Small intestine (tissue), 7 donors: Measurements from ENCODE around the gene C11orf58. TPM values are rescaled to one million over a fixed set of nuclear protein-coding genes. Genes with fewer than 3 reads are reported as not detected.
A peak's percentile ranks its signal among the peaks of the same experiment; 100 is the strongest.

ENCODE experiments used
- DNase-seq, 2 donors: peaks; one replicate each; pipeline versions ENCODE4 v3.0.0 to v3.0.0-alpha.2; 2013
- FAIRE-seq: peaks from 2 replicates; lab custom pipeline; 2012; peaks lifted over from hg19 to GRCh38; lab: Jason Lieb, UNC
- H3K27ac ChIP-seq, 3 donors: one replicate each; pipeline ENCODE4 v1.5.1; 2013; ENCODE audit warnings: low read length in 2 of 3, mild to moderate bottlenecking in 2 of 3, control low read depth in 1 of 3, inconsistent platforms in 1 of 3, low read depth in 1 of 3, moderate library complexity in 1 of 3
- H3K27me3 ChIP-seq, 3 donors: one replicate each; pipeline ENCODE4 v1.6.1; 2013; ENCODE audit warnings: low read length in 3 of 3, inconsistent platforms in 1 of 3; ENCODE audit not compliant: control insufficient read depth in 3 of 3, insufficient read depth in 3 of 3
- H3K36me3 ChIP-seq, 3 donors: one replicate each; pipeline ENCODE4 v1.6.1; 2013; ENCODE audit warnings: low read length in 3 of 3, inconsistent platforms in 1 of 3, low read depth in 1 of 3, mild to moderate bottlenecking in 1 of 3, moderate library complexity in 1 of 3; ENCODE audit not compliant: control insufficient read depth in 3 of 3, insufficient read depth in 2 of 3
- H3K4me1 ChIP-seq, 3 donors: one replicate each; pipeline ENCODE4 v1.6.1; 2013; ENCODE audit warnings: low read length in 2 of 3, inconsistent platforms in 1 of 3, low read depth in 1 of 3, mild to moderate bottlenecking in 1 of 3, moderate library complexity in 1 of 3; ENCODE audit not compliant: control insufficient read depth in 3 of 3, insufficient read depth in 2 of 3
- H3K4me3 ChIP-seq, 3 donors: one replicate each; pipeline ENCODE4 v1.5.1; 2013; ENCODE audit warnings: low read length in 3 of 3, control low read depth in 1 of 3, inconsistent platforms in 1 of 3, low read depth in 1 of 3, mild to moderate bottlenecking in 1 of 3, moderate library complexity in 1 of 3
- H3K9me3 ChIP-seq, 2 donors: one replicate each; pipeline ENCODE4 v1.6.1; 2013; ENCODE audit warnings: low read depth in 1 of 2, low read length in 1 of 2; ENCODE audit not compliant: control insufficient read depth in 2 of 2, insufficient read depth in 1 of 2
- WGBS, 3 donors: extraction: QIAGEN DNeasy Blood & Tissue Kit; methylation state at CpG; one replicate each; pipeline ENCODE4 v1.1.7; 2013; 5-methylcytosine and 5-hydroxymethylcytosine counted together
- polyA plus RNA-seq, 4 donors: library from polyadenylated mRNA; stranded (reverse) in 3 of 4; unstranded in 1 of 4; fragments of 200-250 nt in 3 of 4; fragments of 120-200 nt in 1 of 4; gene quantifications; one replicate each; pipeline versions ENCODE4 v1.2.1 to v1.2.3, GENCODE V29; 2013
- donor health status: healthy with polysubstance abuse.
- donor health status: control.
- donor health status: control.
- donor health status: Bipolar disorder and iron deficiency.
- donor health status: healthy.

C11orf58 gene
- polyA plus RNA-seq, 4 donors: 50.8 to 150 (median 99.5) TPM

- H3K9me3 ChIP-seq: no peaks in the 10 kb centered on the region
- peaks cover 0 to 81% (median 17%) of the 10 kb centered on the region in 3 donors for H3K36me3 ChIP-seq
- H3K27ac ChIP-seq: no peak overlapping the region
- peaks cover 0 to 5% (median 0%) of the 10 kb centered on the region in 3 donors for H3K4me1 ChIP-seq
- no peak for FAIRE-seq
- no peaks in the 10 kb centered on the region for H3K27me3 ChIP-seq
- WGBS, 3 donors: 47 to 80% (median 60%) methylated on average over 6 of the region's 6 CpGs
- H3K4me3 ChIP-seq: no peak overlapping the region
- no peak for DNase-seq
These were observed 39.8 kb downstream of the C11orf58 start for GRCh38 chr11:16778286-16778685.

- peaks cover 0 to 84% (median 17%) of the 10 kb centered on the region in 3 donors for H3K36me3 ChIP-seq
- H3K9me3 ChIP-seq: no peaks in the 10 kb centered on the region
- DNase-seq: no peak
- H3K4me1 ChIP-seq: peaks cover 0 to 5% (median 0%) of the 10 kb centered on the region in 3 donors
- no peak overlapping the region for H3K4me3 ChIP-seq
- H3K27me3 ChIP-seq: no peaks in the 10 kb centered on the region
- WGBS, 3 donors: 83 to 91% (median 88%) methylated on average over 8 of the region's 8 CpGs
- H3K27ac ChIP-seq: no peak overlapping the region
- FAIRE-seq: no peak
These were observed 40.4 kb downstream of the C11orf58 start for GRCh38 chr11:16778876-16779275.

- FAIRE-seq: no peak
These were observed 41.0 kb downstream of the C11orf58 start for GRCh38 chr11:16779436-16779835.

GRCh38 chr11:16780146-16780545, 41.7 kb downstream of the C11orf58 start:
- 92 to 97% (median 95%) methylated on average over 2 of the region's 2 CpGs for WGBS, 3 donors
- no peaks in the 10 kb centered on the region for H3K9me3 ChIP-seq
- H3K36me3 ChIP-seq: peaks cover 0 to 85% (median 17%) of the 10 kb centered on the region in 3 donors
- DNase-seq: no peak
- H3K4me3 ChIP-seq: no peak overlapping the region
- H3K4me1 ChIP-seq: peaks cover 0 to 3% (median 0%) of the 10 kb centered on the region in 3 donors
- FAIRE-seq: no peak
- no peak overlapping the region for H3K27ac ChIP-seq
- no peaks in the 10 kb centered on the region for H3K27me3 ChIP-seq

More at GRCh38 chr11:16779436-16779835, 41.0 kb downstream of the C11orf58 start:
- no peaks in the 10 kb centered on the region for H3K9me3 ChIP-seq
- no peaks in the 10 kb centered on the region for H3K27me3 ChIP-seq
- H3K27ac ChIP-seq: no peak overlapping the region
- peaks cover 0 to 84% (median 17%) of the 10 kb centered on the region in 3 donors for H3K36me3 ChIP-seq
- H3K4me1 ChIP-seq: peaks cover 0 to 5% (median 0%) of the 10 kb centered on the region in 3 donors
- DNase-seq: peak; percentile 53 to 69
- WGBS, 3 donors: 69 to 76% (median 73%) methylated on average over 8 of the region's 8 CpGs
- H3K4me3 ChIP-seq: no peak overlapping the region

- no peaks in the 10 kb centered on the region for H3K9me3 ChIP-seq
- H3K27ac ChIP-seq: no peak overlapping the region
- DNase-seq: no peak
- peaks cover 0 to 87% (median 15%) of the 10 kb centered on the region in 3 donors for H3K36me3 ChIP-seq
- peaks cover 0 to 7% (median 0%) of the 10 kb centered on the region in 3 donors for H3K4me1 ChIP-seq
- H3K4me3 ChIP-seq: no peak overlapping the region
- FAIRE-seq: no peak
- H3K27me3 ChIP-seq: no peaks in the 10 kb centered on the region
- 89 to 91% (median 90%) methylated on average over 19 of the region's 19 CpGs for WGBS, 3 donors
These were observed 42.5 kb downstream of the C11orf58 start for GRCh38 chr11:16780698-16781550.

GRCh38 chr11:16781936-16782919, 43.8 kb downstream of the C11orf58 start:
- no peak for FAIRE-seq

GRCh38 chr11:16783321-16783801, 44.9 kb downstream of the C11orf58 start:
- WGBS, 3 donors: 93 to 95% (median 94%) methylated on average over 22 of the region's 22 CpGs
- DNase-seq (no peak), FAIRE-seq (no peak)
- Histone ChIP-seq H3K27ac (no peak overlapping the region), H3K9me3 (no peaks in the 10 kb centered on the region), H3K27me3 (no peaks in the 10 kb centered on the region), H3K36me3 (peaks cover 0 to 81% (median 13%) of the 10 kb centered on the region in 3 donors), H3K4me3 (no peak overlapping the region), H3K4me1 (peaks cover 0 to 14% (median 0%) of the 10 kb centered on the region in 3 donors)

More at GRCh38 chr11:16781936-16782919, 43.8 kb downstream of the C11orf58 start:
- no peaks in the 10 kb centered on the region for H3K27me3 ChIP-seq
- WGBS, 3 donors: 39 to 72% (median 55%) methylated on average over 11 of the region's 11 CpGs
- H3K27ac ChIP-seq: no peak overlapping the region
- peaks cover 0 to 87% (median 10%) of the 10 kb centered on the region in 3 donors for H3K36me3 ChIP-seq
- DNase-seq: peak in 1 of 2 donors; percentile 43
- no peak overlapping the region for H3K4me3 ChIP-seq
- H3K9me3 ChIP-seq: no peaks in the 10 kb centered on the region
- H3K4me1 ChIP-seq: peaks cover 0 to 14% (median 0%) of the 10 kb centered on the region in 3 donors
